ENCODE data around the gene NMUR1. TPM values are rescaled to one million over a fixed set of nuclear protein-coding genes. Genes with fewer than 3 reads are reported as not detected.

The NMUR1 gene
- total RNA-seq, 1 experiment from 2014 or later = not detected

DNA sequence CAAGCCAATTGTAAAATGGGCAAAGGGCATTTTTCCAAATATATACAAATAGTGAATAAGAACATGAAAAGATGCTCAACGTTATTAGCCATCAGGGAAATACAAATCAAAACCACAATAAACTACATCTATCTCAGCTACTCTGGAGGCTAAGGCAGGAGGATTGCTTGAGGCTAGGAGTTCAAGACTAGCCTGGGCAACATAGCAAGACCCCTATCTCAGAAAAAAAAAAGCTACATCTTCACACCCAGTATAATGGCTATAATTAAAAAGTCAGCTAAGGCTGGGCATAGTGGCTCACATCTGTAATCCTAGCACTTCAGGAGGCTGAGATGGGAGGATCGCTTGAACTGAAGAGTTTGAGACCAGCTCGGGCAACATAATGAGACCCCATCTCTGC, 53.3 kb downstream of the NMUR1 start:
- ChIA-PET POLR2A (no interaction called here), CTCF (interaction anchor here (1.1 kb wide), 1 partner anchor 13 kb away, joined by 3 read pairs; the partner anchor contains the start of gene NCL)
- no TSS peak for BruUV-seq (replicated peaks)
- Mint-ChIP-seq H3K4me3 (ENCODE audit: unreplicated experiment) (no peak overlapping the region), H3K36me3 (ENCODE audit: insufficient read depth, unreplicated experiment) (no peaks in the 10 kb centered on the region), H3K4me1 (ENCODE audit: low read depth, unreplicated experiment) (no peaks in the 10 kb centered on the region), H3K9me3 (ENCODE audit: unreplicated experiment) (no peaks in the 10 kb centered on the region), H3K27ac (ENCODE audit: unreplicated experiment) (no peak overlapping the region), H3K27me3 (ENCODE audit: insufficient read depth, unreplicated experiment) (peaks cover 2% of the 10 kb centered on the region)
- no peak for TF ChIP-seq CTCF (IDR thresholded peaks at IDR 0.05; ENCODE audit: insufficient read depth in 1 of 2, low read depth in 1 of 2, low read length in 1 of 2, severe bottlenecking in 1 of 2, unreplicated experiment in 1 of 2)
- Histone ChIP-seq H3K9me3 (no peaks in the 10 kb centered on the region), H3K36me3 (ENCODE audit: control insufficient read depth, insufficient read depth, low read length) (no peaks in the 10 kb centered on the region), H3K4me1 (no peaks in the 10 kb centered on the region), H3K27me3 (replicated peaks; ENCODE audit: control insufficient read depth, insufficient read depth, low read length) (no peaks in the 10 kb centered on the region), H3K4me3 (ENCODE audit: low read depth, low read length) (no peak overlapping the region)
- intact Hi-C loops (cut with micrococcal nuclease; ENCODE audit: unreplicated experiment) = no loop called here
- no peak for DNase-seq

DNA sequence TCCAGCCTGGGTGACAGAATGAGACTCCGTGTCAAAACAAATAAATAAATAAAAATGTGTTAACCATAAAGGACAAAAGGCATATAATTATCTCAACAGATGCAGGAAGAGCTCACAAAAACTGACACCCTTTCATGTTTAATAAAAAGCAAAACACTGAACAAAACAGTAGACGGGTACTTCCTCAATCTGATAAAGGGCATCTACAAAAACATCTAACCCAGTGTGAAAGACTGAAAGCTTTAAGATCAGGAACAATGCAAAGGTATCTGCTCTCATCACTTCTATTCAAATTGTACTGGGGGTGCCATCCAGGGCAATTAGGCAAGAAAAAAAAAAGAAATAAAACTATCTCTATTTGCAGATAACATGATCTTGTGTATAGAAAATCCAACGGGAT, 54.3 kb downstream of the NMUR1 start:
- Histone ChIP-seq H3K4me1 (no peaks in the 10 kb centered on the region), H3K36me3 (ENCODE audit: control insufficient read depth, insufficient read depth, low read length) (no peaks in the 10 kb centered on the region), H3K9me3 (no peaks in the 10 kb centered on the region), H3K27me3 (replicated peaks; ENCODE audit: control insufficient read depth, insufficient read depth, low read length) (no peaks in the 10 kb centered on the region), H3K4me3 (ENCODE audit: low read depth, low read length) (no peak overlapping the region)
- DNase-seq = no peak
- Mint-ChIP-seq H3K27ac (ENCODE audit: unreplicated experiment) (no peak overlapping the region), H3K27me3 (ENCODE audit: insufficient read depth, unreplicated experiment) (peaks cover 2% of the 10 kb centered on the region), H3K9me3 (ENCODE audit: unreplicated experiment) (no peaks in the 10 kb centered on the region), H3K4me1 (ENCODE audit: low read depth, unreplicated experiment) (no peaks in the 10 kb centered on the region), H3K36me3 (ENCODE audit: insufficient read depth, unreplicated experiment) (no peaks in the 10 kb centered on the region), H3K4me3 (ENCODE audit: unreplicated experiment) (no peak overlapping the region)
- no peak for TF ChIP-seq CTCF (IDR thresholded peaks at IDR 0.05; ENCODE audit: insufficient read depth in 1 of 2, low read depth in 1 of 2, low read length in 1 of 2, severe bottlenecking in 1 of 2, unreplicated experiment in 1 of 2)
- POLR2A ChIA-PET = no interaction called here
- intact Hi-C loops (cut with micrococcal nuclease; ENCODE audit: unreplicated experiment) = no loop called here
- BruUV-seq (replicated peaks) = no TSS peak
- CTCF ChIA-PET = interaction anchor here (1.1 kb wide), 1 partner anchor 12 kb away, joined by 3 read pairs; the partner anchor contains the start of gene NCL

Other genes starting within 250 kb of the NMUR1 start
- gene B3GNT7, start 134.7 kb downstream of the NMUR1 start, total RNA-seq (2022) = 2.7 and 3.6 TPM in 2 replicates
- 608 and 612 TPM in 2 replicates for gene NCL, start 66.0 kb downstream of the NMUR1 start, total RNA-seq (2022)
- gene TEX44, start 62.4 kb upstream of the NMUR1 start, total RNA-seq (2022) = not detected in 2 replicates
- gene PTMA, start 178.1 kb upstream of the NMUR1 start, total RNA-seq (2022) = 597 and 669 TPM in 2 replicates